Uterus (tissue), 2 donors: ENCODE measurements around the gene SNRNP25.

Source experiments
- CTCF ChIP-seq, 4 experiments: fragments of 200-600 bp in 2 of 4; fragments of 450-650 bp in 2 of 4; sonication (generic) in 2 of 4; IDR thresholded peaks; one replicate each; pipeline ENCODE4 v1.5.1; 2016 to 2019; ENCODE audit warnings: antibody characterized with exemption in 4 of 4, mild to moderate bottlenecking in 2 of 4, moderate library complexity in 1 of 4
- POLR2A ChIP-seq, 2 donors: fragments of 450-650 bp; IDR thresholded peaks; one replicate each; pipeline ENCODE4 v1.6.1; 2016; ENCODE audit warnings: antibody characterized with exemption in 2 of 2, mild to moderate bottlenecking in 1 of 2, moderate library complexity in 1 of 2

- TF ChIP-seq CTCF (IDR thresholded peaks at IDR 0.05) = no peak
- TF ChIP-seq POLR2A (IDR thresholded peaks at IDR 0.05) = no peak
Observed at GRCh38 chr16:92431-93339, 39.1 kb downstream of the SNRNP25 start.
